Kidney (tissue), 14 donors: ENCODE results near the gene GRAP. TPM values are rescaled to one million over a fixed set of nuclear protein-coding genes. Genes with fewer than 3 reads are reported as not detected.
"Not testable (repeated sequence)": the region's sequence is repeated elsewhere in the genome, so short reads cannot be mapped to it uniquely, and the experiment has no call there.

ENCODE experiments used
- DNase-seq, 5 donors: peaks; one replicate each; pipeline ENCODE4 v3.0.0-alpha.2; 2013 to 2020
- FAIRE-seq: peaks from 2 replicates; lab custom pipeline; 2012; peaks lifted over from hg19 to GRCh38; lab: Jason Lieb, UNC
- H3K27ac ChIP-seq, 2 donors: one replicate each; pipeline ENCODE4 v1.7.0; 2013; ENCODE audit warnings: low read depth in 2 of 2, low read length in 2 of 2, inconsistent platforms in 1 of 2
- H3K27me3 ChIP-seq: one replicate; pipeline ENCODE4 v1.7.1; 2013; ENCODE audit warnings: low read length, inconsistent platforms; ENCODE audit not compliant: control insufficient read depth, insufficient read depth
- H3K36me3 ChIP-seq, 3 donors: one replicate each; pipeline versions ENCODE4 v1.7.0 to v1.7.1; 2013; ENCODE audit warnings: low read length in 3 of 3, control low read depth in 1 of 3, inconsistent platforms in 1 of 3; ENCODE audit not compliant: insufficient read depth in 3 of 3, control insufficient read depth in 2 of 3
- H3K4me1 ChIP-seq, 3 donors: one replicate each; pipeline versions ENCODE4 v1.7.0 to v1.7.1; 2013; ENCODE audit warnings: low read length in 3 of 3, inconsistent platforms in 1 of 3, low read depth in 1 of 3; ENCODE audit not compliant: control insufficient read depth in 2 of 3, insufficient read depth in 2 of 3
- H3K4me3 ChIP-seq, 3 donors: one replicate each; pipeline versions ENCODE4 v1.7.0 to v1.8.1; 2013; ENCODE audit warnings: low read length in 3 of 3, control low read depth in 1 of 3, inconsistent platforms in 1 of 3
- H3K9ac ChIP-seq, 3 donors: one replicate each; pipeline versions ENCODE4 v1.7.0 to v1.7.1; 2013; ENCODE audit warnings: low read length in 3 of 3, control low read depth in 1 of 3, inconsistent platforms in 1 of 3
- H3K9me3 ChIP-seq, 3 donors: one replicate each; pipeline versions ENCODE4 v1.7.0 to v1.7.1; 2013; ENCODE audit warnings: low read length in 3 of 3, control low read depth in 1 of 3, inconsistent platforms in 1 of 3; ENCODE audit not compliant: control insufficient read depth in 2 of 3, insufficient read depth in 1 of 3
- intact Hi-C: fragments of 100-400 bp; cut with DNase I; formaldehyde crosslinking; loops from one replicate; pipeline ENCODE4 v1.11.1; 2022
- polyA plus RNA-seq: library from polyadenylated mRNA; stranded (reverse); fragments of 350-450 nt; fragmentation: Illumina TruSeq; extraction: RNeasy Lipid Tissue Mini Kit (QIAGEN cat#74804); gene quantifications from one replicate; pipeline ENCODE4 v1.2.3, GENCODE V29; 2014; ENCODE audit warnings: low read depth, low replicate concordance; ENCODE audit not compliant: insufficient read depth
- total RNA-seq: library from RNA; stranded (reverse); fragmentation: NEBNext Ultra II Directional; extraction: Animal tissue kit (Norgen Biotek cat#: 25700); gene quantifications from one replicate; pipeline ENCODE4 v1.2.1, GENCODE V29; 2021
- TF ChIP-seq, protein P1 (sequence below): IDR thresholded peaks from 3 replicates; pipeline ENCODE4 v1.5.1; 2012; ENCODE audit warnings: mild to moderate bottlenecking, moderate library complexity, borderline replicate concordance; ENCODE audit not compliant: insufficient read depth; ENCODE audit errors: extremely low read depth
- donor health status: control.
- donor health status: control.
- donor health status: control.
- donor health status: control.
- donor health status: control.
- donor health status: DM: yes; HTN: yes; CAD: no.
- donor health status: Normal renal cell carcinoma (clear cell type).

The GRAP gene
- total and polyA plus RNA-seq, 2 donors from 2014 or later = 7.0 to 8.4 TPM

- Histone ChIP-seq H3K9ac (no peak overlapping the region), H3K4me3 (no peak overlapping the region), H3K27me3 (no peaks in the 10 kb centered on the region), H3K36me3 (no peaks in the 10 kb centered on the region), H3K4me1 (no peaks in the 10 kb centered on the region), H3K27ac (no peak overlapping the region), H3K9me3 (no peaks in the 10 kb centered on the region)
- TF ChIP-seq, protein P1, sequence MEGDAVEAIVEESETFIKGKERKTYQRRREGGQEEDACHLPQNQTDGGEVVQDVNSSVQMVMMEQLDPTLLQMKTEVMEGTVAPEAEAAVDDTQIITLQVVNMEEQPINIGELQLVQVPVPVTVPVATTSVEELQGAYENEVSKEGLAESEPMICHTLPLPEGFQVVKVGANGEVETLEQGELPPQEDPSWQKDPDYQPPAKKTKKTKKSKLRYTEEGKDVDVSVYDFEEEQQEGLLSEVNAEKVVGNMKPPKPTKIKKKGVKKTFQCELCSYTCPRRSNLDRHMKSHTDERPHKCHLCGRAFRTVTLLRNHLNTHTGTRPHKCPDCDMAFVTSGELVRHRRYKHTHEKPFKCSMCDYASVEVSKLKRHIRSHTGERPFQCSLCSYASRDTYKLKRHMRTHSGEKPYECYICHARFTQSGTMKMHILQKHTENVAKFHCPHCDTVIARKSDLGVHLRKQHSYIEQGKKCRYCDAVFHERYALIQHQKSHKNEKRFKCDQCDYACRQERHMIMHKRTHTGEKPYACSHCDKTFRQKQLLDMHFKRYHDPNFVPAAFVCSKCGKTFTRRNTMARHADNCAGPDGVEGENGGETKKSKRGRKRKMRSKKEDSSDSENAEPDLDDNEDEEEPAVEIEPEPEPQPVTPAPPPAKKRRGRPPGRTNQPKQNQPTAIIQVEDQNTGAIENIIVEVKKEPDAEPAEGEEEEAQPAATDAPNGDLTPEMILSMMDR = no peak
- intact Hi-C loops = no loop called here
- peak in 1 of 5 donors; percentile 55 for DNase-seq
- no peak for FAIRE-seq
These were observed 24.6 kb downstream of the GRAP start for GRCh38 chr17:19022128-19022527.

GRCh38 chr17:19021622-19022083 is 25.1 kb downstream of the GRAP start:
- H3K27me3 ChIP-seq = no peaks in the 10 kb centered on the region
- no peaks in the 10 kb centered on the region for H3K4me1 ChIP-seq
- no peak overlapping the region for H3K4me3 ChIP-seq
- H3K9ac ChIP-seq = no peak overlapping the region
- H3K9me3 ChIP-seq = no peaks in the 10 kb centered on the region
- FAIRE-seq = no peak
- no peaks in the 10 kb centered on the region for H3K36me3 ChIP-seq
- intact Hi-C loops = no loop called here
- DNase-seq = no peak
- TF ChIP-seq, protein P1 = no peak
- no peak overlapping the region for H3K27ac ChIP-seq

DNA sequence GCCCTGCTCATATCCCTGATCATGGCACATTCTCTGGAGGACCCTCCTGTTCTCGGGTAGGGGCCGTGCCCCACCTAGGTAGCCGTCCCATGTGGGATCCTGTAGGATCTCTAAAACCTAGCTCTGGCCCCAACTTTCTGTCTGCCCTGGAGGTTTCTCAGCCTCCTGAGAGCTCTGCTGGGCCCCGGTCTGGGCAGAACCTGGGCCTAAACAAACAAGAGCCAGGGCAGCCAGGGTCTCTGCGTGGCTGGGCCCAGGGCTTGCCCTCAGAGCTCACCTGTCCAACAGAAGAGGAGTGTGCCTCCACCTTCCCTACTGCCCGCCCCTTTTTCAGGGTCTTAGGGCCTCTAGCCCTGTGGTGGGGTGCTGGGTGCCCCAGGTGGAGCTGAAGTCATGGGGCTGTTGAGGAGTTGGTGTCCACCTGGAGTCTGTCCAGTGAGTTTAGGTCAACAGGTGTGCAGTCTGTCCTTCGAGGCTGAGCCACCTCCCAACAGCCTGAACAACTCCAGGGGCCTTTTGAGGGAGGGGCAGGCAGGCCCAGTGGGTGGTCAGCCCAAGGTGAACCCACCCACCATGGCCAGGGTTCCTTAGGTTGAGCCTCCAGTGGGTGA is 25.6 kb downstream of the GRAP start:
- H3K36me3 ChIP-seq, H3K4me3 ChIP-seq, H3K27me3 ChIP-seq, H3K9ac ChIP-seq, H3K9me3 ChIP-seq, H3K4me1 ChIP-seq, intact Hi-C loops, H3K27ac ChIP-seq, FAIRE-seq: not testable (repeated sequence)
- peak in 1 of 5 donors; percentile 68 for DNase-seq

DNA sequence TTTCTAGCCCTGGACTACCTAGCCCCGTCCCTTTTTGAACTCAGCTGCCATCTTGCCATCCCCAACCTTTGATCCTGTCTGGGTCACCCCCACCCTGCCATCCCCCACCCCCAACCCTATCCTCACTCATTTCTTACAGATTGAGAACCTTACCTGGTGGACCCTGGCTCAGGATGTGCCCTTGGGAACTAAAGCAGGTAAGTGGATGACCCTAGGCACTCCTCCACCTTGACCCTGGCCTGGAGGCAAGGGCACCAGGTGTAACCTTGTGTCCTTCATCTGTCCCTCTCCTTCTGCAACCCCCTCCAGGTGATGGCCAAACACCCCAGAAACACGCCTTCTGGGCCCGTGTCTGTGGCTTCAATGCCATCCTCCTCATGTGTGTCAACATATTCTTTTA is 26.7 kb downstream of the GRAP start:
- no peaks in the 10 kb centered on the region for H3K27me3 ChIP-seq

More for the DNA sequence above, 26.7 kb downstream of the GRAP start:
- H3K9me3 ChIP-seq = no peaks in the 10 kb centered on the region
- DNase-seq (peak in 1 of 5 donors; percentile 35), FAIRE-seq (no peak)
- intact Hi-C loops = no loop called here
- H3K36me3 ChIP-seq = no peaks in the 10 kb centered on the region
- H3K9ac ChIP-seq = no peak overlapping the region
- no peaks in the 10 kb centered on the region for H3K4me1 ChIP-seq
- H3K27ac ChIP-seq = no peak overlapping the region
- no peak overlapping the region for H3K4me3 ChIP-seq
- TF ChIP-seq, protein P1 = no peak
